Measurements from ENCODE around the gene S100PBP. TPM values are rescaled to one million over a fixed set of nuclear protein-coding genes. Genes with fewer than 3 reads are reported as not detected.

S100PBP gene
- total and polyA plus RNA-seq, 12 donors, result 3.7 to 19.2 (median 11.5) TPM

GRCh38 chr1:32874860-32875752, 57.7 kb downstream of the S100PBP start:
- TF ChIP-seq, protein P1, sequence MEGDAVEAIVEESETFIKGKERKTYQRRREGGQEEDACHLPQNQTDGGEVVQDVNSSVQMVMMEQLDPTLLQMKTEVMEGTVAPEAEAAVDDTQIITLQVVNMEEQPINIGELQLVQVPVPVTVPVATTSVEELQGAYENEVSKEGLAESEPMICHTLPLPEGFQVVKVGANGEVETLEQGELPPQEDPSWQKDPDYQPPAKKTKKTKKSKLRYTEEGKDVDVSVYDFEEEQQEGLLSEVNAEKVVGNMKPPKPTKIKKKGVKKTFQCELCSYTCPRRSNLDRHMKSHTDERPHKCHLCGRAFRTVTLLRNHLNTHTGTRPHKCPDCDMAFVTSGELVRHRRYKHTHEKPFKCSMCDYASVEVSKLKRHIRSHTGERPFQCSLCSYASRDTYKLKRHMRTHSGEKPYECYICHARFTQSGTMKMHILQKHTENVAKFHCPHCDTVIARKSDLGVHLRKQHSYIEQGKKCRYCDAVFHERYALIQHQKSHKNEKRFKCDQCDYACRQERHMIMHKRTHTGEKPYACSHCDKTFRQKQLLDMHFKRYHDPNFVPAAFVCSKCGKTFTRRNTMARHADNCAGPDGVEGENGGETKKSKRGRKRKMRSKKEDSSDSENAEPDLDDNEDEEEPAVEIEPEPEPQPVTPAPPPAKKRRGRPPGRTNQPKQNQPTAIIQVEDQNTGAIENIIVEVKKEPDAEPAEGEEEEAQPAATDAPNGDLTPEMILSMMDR (IDR thresholded peaks at IDR 0.05), result no peak
- Histone ChIP-seq H3K36me3 (no peaks in the 10 kb centered on the region), H3K4me3 (no peak overlapping the region), H3K27ac (no peak overlapping the region), H3K9me3 (no peaks in the 10 kb centered on the region), H3K27me3 (peaks cover 0 to 43% (median 0%) of the 10 kb centered on the region in 7 donors), H3K4me1 (peaks cover 8 to 51% (median 35%) of the 10 kb centered on the region in 9 donors)
- intact Hi-C loops (cut with DNase I), result loop anchor here in 9 of 10 donors (2.0 to 10.0 kb wide), 8 partner anchors 50 to 360 kb away; partner anchors contain the start of genes S100PBP (in 3 of the 9), YARS1 (in 3 of the 9) and AZIN2 (in 1 of the 9)
- 80 to 87% methylated on average over 5 of the region's 5 CpGs for WGBS, 2 donors
- no peak for DNase-seq
- ATAC-seq, result no peak

GRCh38 chr1:32876341-32877210, 59.1 kb downstream of the S100PBP start:
- Histone ChIP-seq H3K4me1 (peaks cover 8 to 49% (median 30%) of the 10 kb centered on the region in 9 donors), H3K27me3 (peaks cover 0 to 32% (median 0%) of the 10 kb centered on the region in 7 donors), H3K9me3 (no peaks in the 10 kb centered on the region), H3K4me3 (no peak overlapping the region), H3K27ac (no peak overlapping the region), H3K36me3 (no peaks in the 10 kb centered on the region)
- peak in 1 of 2 donors; percentile 63 for DNase-seq
- TF ChIP-seq, protein P1 (IDR thresholded peaks at IDR 0.05), result peak; percentile 64 to 90 (median 84)
- intact Hi-C loops (cut with DNase I), result loop anchor here in 6 of 10 donors (2.0 to 10.0 kb wide), 5 partner anchors 52 to 362 kb away; no protein-coding TSS in a partner anchor
- ATAC-seq, result peak in 6 of 8 donors; percentile 43 to 75 (median 62)
- 32 to 41% methylated on average over 16 of the region's 16 CpGs for WGBS, 2 donors

DNA sequence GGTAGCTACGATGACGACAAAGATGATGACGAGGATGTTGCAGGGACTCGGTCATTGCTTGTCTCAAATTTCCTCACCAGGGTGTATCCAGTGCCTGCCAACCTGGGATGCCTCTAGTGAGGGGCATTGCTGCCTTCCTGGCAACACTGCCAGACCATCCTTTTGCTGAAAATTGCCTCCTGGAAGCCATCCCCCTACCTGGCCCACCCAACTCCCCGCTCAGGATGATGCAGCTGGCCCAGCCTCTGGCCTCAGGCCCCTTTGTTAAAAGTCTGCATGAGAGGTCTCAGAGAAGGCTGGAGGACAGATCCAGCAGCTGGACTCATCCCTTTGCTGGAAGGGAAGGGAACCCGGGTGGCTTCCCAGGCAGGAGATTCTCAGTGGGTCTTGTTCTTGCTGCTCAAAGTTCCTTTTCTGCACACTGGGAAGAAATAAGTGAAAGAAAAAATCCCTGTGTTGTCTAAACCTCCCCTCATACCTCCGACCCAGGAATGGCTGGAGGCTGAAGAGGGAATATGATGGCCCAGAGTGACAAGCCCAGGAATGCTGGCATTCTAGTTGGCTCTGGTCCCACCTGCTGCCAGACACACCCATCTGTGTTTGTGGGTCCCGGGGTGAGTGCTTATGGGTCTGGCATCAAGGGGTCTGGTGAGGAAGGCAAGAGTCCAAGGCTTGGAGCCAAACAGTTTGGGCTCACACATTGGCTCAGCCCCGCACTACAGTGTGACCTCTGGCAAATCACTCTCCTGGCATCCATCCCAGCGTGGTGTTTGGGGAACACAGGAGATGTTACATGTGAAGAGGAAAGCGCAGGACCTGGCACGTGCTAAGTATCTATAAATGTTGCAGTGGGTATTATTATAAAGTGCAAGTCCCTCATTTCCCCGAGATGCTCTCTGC, 60.0 kb downstream of the S100PBP start:
- Histone ChIP-seq H3K4me1 (peaks cover 8 to 49% (median 31%) of the 10 kb centered on the region in 9 donors), H3K27ac (peak overlapping the region in 1 of 10 donors; percentile 23), H3K27me3 (peaks cover 0 to 23% (median 0%) of the 10 kb centered on the region in 7 donors), H3K4me3 (no peak overlapping the region), H3K9me3 (no peaks in the 10 kb centered on the region), H3K36me3 (no peaks in the 10 kb centered on the region)
- ATAC-seq (peak in 7 of 8 donors; percentile 24 to 77 (median 55)), DNase-seq (peak; percentile 59 to 80)
- intact Hi-C loops (cut with DNase I), result loop anchor here in 6 of 10 donors (2.0 to 10.0 kb wide), 5 partner anchors 53 to 363 kb away; no protein-coding TSS in a partner anchor
- TF ChIP-seq, protein P1 (IDR thresholded peaks at IDR 0.05), result no peak
- WGBS, 2 donors, result 43 to 51% methylated on average over 13 of the region's 13 CpGs

Measured in heart right ventricle (tissue), 16 donors.